ENCODE results near the gene ADCY1. TPM values are rescaled to one million over a fixed set of nuclear protein-coding genes. Genes with fewer than 3 reads are reported as not detected.

Gene ADCY1
- total and polyA plus RNA-seq, 2 donors from 2014 or later, result 2.9 to 3.7 TPM

DNA sequence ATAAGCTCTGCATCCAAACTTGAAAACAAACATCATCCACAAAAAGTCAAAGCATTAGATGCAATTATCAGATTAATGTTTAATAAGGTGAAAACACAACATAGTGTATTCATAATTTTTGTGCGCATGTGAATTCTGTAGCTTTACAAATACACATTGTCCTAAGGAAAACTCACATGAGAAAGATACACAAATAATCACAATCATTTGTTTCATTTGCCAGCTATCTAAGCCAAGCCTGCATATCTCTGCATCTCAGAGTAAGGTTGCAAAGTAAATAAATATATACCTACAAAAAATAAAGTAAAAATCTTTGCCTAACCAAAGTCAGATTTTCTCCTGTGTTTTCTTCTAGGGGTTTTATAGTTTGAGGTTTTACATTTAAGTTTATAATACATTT is 57.4 kb downstream of the ADCY1 start:
- no peak overlapping the region for H3K9ac ChIP-seq (ENCODE audit: low read length in 3 of 3)
- no peaks in the 10 kb centered on the region for H3K9me3 ChIP-seq (ENCODE audit: control insufficient read depth in 2 of 3, insufficient read depth in 1 of 3, low read length in 3 of 3)
- TF ChIP-seq, protein P1, sequence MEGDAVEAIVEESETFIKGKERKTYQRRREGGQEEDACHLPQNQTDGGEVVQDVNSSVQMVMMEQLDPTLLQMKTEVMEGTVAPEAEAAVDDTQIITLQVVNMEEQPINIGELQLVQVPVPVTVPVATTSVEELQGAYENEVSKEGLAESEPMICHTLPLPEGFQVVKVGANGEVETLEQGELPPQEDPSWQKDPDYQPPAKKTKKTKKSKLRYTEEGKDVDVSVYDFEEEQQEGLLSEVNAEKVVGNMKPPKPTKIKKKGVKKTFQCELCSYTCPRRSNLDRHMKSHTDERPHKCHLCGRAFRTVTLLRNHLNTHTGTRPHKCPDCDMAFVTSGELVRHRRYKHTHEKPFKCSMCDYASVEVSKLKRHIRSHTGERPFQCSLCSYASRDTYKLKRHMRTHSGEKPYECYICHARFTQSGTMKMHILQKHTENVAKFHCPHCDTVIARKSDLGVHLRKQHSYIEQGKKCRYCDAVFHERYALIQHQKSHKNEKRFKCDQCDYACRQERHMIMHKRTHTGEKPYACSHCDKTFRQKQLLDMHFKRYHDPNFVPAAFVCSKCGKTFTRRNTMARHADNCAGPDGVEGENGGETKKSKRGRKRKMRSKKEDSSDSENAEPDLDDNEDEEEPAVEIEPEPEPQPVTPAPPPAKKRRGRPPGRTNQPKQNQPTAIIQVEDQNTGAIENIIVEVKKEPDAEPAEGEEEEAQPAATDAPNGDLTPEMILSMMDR (IDR thresholded peaks at IDR 0.05; ENCODE audit: borderline replicate concordance, extremely low read depth, insufficient read depth), result no peak
- no peaks in the 10 kb centered on the region for H3K27me3 ChIP-seq (ENCODE audit: control insufficient read depth, insufficient read depth, low read length)
- H3K4me3 ChIP-seq (ENCODE audit: low read length in 3 of 3), result no peak overlapping the region
- H3K36me3 ChIP-seq (ENCODE audit: control insufficient read depth in 2 of 3, insufficient read depth in 3 of 3, low read length in 3 of 3), result no peaks in the 10 kb centered on the region
- DNase-seq, result no peak
- intact Hi-C loops (cut with DNase I), result no loop called here
- FAIRE-seq, result no peak
- H3K4me1 ChIP-seq (ENCODE audit: control insufficient read depth in 2 of 3, insufficient read depth in 2 of 3, low read depth in 1 of 3, low read length in 3 of 3), result no peaks in the 10 kb centered on the region
- H3K27ac ChIP-seq (ENCODE audit: low read depth in 2 of 2, low read length in 2 of 2), result no peak overlapping the region

DNA sequence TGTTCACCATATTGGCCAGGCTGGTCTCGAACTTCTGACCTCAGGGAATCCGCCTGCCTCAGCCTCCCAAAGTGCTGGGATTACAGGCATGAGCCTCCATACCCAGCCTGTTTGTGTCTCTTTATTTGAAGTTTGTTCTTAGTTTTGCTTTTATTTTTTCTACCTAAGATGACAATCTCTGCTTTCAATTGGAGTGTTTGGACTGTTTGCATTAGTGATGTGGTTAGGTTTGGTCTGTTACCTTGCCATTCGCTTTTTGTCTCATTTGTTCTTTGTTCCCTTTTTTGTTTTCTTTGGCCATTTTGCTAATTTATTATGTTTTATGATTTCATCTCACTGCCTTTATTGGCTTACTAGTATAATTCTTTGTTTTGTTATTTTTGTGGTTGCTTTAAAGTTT is 62.6 kb downstream of the ADCY1 start:
- Histone ChIP-seq H3K4me1 (ENCODE audit: control insufficient read depth in 2 of 3, insufficient read depth in 2 of 3, low read depth in 1 of 3, low read length in 3 of 3) (no peaks in the 10 kb centered on the region), H3K9ac (ENCODE audit: low read length in 3 of 3) (no peak overlapping the region), H3K4me3 (ENCODE audit: low read length in 3 of 3) (no peak overlapping the region), H3K36me3 (ENCODE audit: control insufficient read depth in 2 of 3, insufficient read depth in 3 of 3, low read length in 3 of 3) (no peaks in the 10 kb centered on the region), H3K9me3 (ENCODE audit: control insufficient read depth in 2 of 3, insufficient read depth in 1 of 3, low read length in 3 of 3) (no peaks in the 10 kb centered on the region), H3K27me3 (ENCODE audit: control insufficient read depth, insufficient read depth, low read length) (no peaks in the 10 kb centered on the region), H3K27ac (ENCODE audit: low read depth in 2 of 2, low read length in 2 of 2) (no peak overlapping the region)
- FAIRE-seq (no peak), DNase-seq (no peak)
- intact Hi-C loops (cut with DNase I), result no loop called here
- TF ChIP-seq, protein P1 (IDR thresholded peaks at IDR 0.05; ENCODE audit: borderline replicate concordance, extremely low read depth, insufficient read depth), result no peak

DNA sequence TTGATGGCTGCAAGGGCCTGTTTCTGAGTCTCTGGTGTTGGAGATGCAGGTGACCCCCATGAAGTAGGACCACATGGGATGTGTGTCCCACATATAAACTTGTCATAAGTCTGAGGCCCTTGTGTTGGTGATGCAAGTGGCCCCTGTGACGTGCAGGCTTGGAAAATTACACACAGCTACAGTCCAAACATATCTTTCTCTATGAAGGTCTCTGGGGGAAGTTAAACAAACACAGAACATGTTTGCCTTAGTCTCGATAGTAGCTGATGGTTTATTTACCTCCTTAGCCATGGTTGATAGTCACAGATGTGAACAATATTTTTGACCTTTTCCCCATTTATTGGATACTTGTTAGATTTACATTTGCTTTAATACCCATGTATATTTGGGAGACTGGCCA is 64.7 kb downstream of the ADCY1 start:
- H3K27ac ChIP-seq (ENCODE audit: low read depth in 2 of 2, low read length in 2 of 2), result no peak overlapping the region
- H3K9me3 ChIP-seq (ENCODE audit: control insufficient read depth in 2 of 3, insufficient read depth in 1 of 3, low read length in 3 of 3), result no peaks in the 10 kb centered on the region
- no peak for FAIRE-seq
- H3K4me1 ChIP-seq (ENCODE audit: control insufficient read depth in 2 of 3, insufficient read depth in 2 of 3, low read depth in 1 of 3, low read length in 3 of 3), result no peaks in the 10 kb centered on the region
- no peaks in the 10 kb centered on the region for H3K36me3 ChIP-seq (ENCODE audit: control insufficient read depth in 2 of 3, insufficient read depth in 3 of 3, low read length in 3 of 3)
- peak in 1 of 5 donors; percentile 8 for DNase-seq
- no peak overlapping the region for H3K4me3 ChIP-seq (ENCODE audit: low read length in 3 of 3)
- no peak overlapping the region for H3K9ac ChIP-seq (ENCODE audit: low read length in 3 of 3)
- intact Hi-C loops (cut with DNase I), result no loop called here
- TF ChIP-seq, protein P1 (IDR thresholded peaks at IDR 0.05; ENCODE audit: borderline replicate concordance, extremely low read depth, insufficient read depth), result no peak
- H3K27me3 ChIP-seq (ENCODE audit: control insufficient read depth, insufficient read depth, low read length), result no peaks in the 10 kb centered on the region

DNA sequence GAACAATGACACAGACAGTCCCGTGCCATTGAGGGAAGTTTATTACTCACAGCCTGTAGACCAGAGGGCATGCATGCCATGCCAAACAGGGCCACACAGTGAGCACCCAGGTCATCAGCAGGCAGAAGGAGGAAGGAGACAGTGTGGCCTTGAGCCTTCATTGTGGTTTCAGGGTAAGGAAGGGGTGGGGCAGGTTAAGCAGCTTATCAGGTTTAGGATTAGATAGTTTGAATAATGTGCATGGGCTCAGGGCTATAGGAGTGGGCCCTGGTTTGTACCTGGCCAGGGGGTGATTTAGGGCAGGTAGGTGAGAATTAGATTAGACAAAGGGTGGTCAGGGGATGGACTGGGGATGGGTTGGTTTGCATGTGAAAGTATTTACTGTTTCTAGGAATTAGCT is 67.9 kb downstream of the ADCY1 start:
- H3K36me3 ChIP-seq (ENCODE audit: control insufficient read depth in 2 of 3, insufficient read depth in 3 of 3, low read length in 3 of 3), result no peaks in the 10 kb centered on the region
- intact Hi-C loops (cut with DNase I), result no loop called here
- no peaks in the 10 kb centered on the region for H3K9me3 ChIP-seq (ENCODE audit: control insufficient read depth in 2 of 3, insufficient read depth in 1 of 3, low read length in 3 of 3)
- no peak for FAIRE-seq
- H3K27ac ChIP-seq (ENCODE audit: low read depth in 2 of 2, low read length in 2 of 2), result no peak overlapping the region
- H3K4me1 ChIP-seq (ENCODE audit: control insufficient read depth in 2 of 3, insufficient read depth in 2 of 3, low read depth in 1 of 3, low read length in 3 of 3), result no peaks in the 10 kb centered on the region
- no peak overlapping the region for H3K4me3 ChIP-seq (ENCODE audit: low read length in 3 of 3)
- TF ChIP-seq, protein P1 (IDR thresholded peaks at IDR 0.05; ENCODE audit: borderline replicate concordance, extremely low read depth, insufficient read depth), result no peak
- H3K27me3 ChIP-seq (ENCODE audit: control insufficient read depth, insufficient read depth, low read length), result no peaks in the 10 kb centered on the region
- DNase-seq, result no peak
- H3K9ac ChIP-seq (ENCODE audit: low read length in 3 of 3), result no peak overlapping the region
